T47D (cell line): ENCODE results near the gene CLHC1.
"Not testable (repeated sequence)": the region's sequence is repeated elsewhere in the genome, so short reads cannot be mapped to it uniquely, and the experiment has no call there.

Source experiments
- DNase-seq, 2 experiments: peaks; one replicate each; pipeline versions ENCODE4 v3.0.0 to v3.0.0-alpha.2; 2011 to 2012; ENCODE audit warnings: low read depth in 1 of 2, low spot score in 1 of 2
- JUND ChIP-seq: IDR thresholded peaks from 2 replicates; pipeline ENCODE4 v1.6.1; 2012; ENCODE audit warnings: low read depth
- in situ Hi-C: cut with HindIII; loops from 2 replicates; pipeline ENCODE4 v1.10.0; 2016; ENCODE audit warnings: low sequenced_read_pairs, low pct_unique_long_range_greater_than_20kb

CLHC1 gene

GRCh38 chr2:55225481-55226020 lies 6.5 kb downstream of the CLHC1 start:
- in situ Hi-C loops = no loop called here
- TF ChIP-seq JUND = no peak
- DNase-seq = no peak

- no peak for TF ChIP-seq JUND
- in situ Hi-C loops = no loop called here
- DNase-seq = no peak
These were observed 7.3 kb downstream of the CLHC1 start for GRCh38 chr2:55224761-55225261.

- DNase-seq = no peak
- TF ChIP-seq JUND = no peak
- in situ Hi-C loops = no loop called here
These were observed 7.9 kb downstream of the CLHC1 start for GRCh38 chr2:55223958-55224760.

GRCh38 chr2:55213822-55214221 lies 18.3 kb downstream of the CLHC1 start:
- in situ Hi-C loops = no loop called here
- no peak for TF ChIP-seq JUND
- DNase-seq = no peak

GRCh38 chr2:55204950-55205349 lies 27.1 kb downstream of the CLHC1 start:
- no peak for DNase-seq
- no peak for TF ChIP-seq JUND
- in situ Hi-C loops = no loop called here

- DNase-seq = no peak
- in situ Hi-C loops = no loop called here
- TF ChIP-seq JUND = no peak
These were observed 27.6 kb downstream of the CLHC1 start for GRCh38 chr2:55204536-55204935.

GRCh38 chr2:55200416-55200815 lies 31.7 kb downstream of the CLHC1 start:
- TF ChIP-seq JUND = no peak
- in situ Hi-C loops = no loop called here
- DNase-seq = no peak

- TF ChIP-seq JUND = no peak
- DNase-seq = no peak
- in situ Hi-C loops = no loop called here
These were observed 35.6 kb downstream of the CLHC1 start for GRCh38 chr2:55196526-55196925.

- DNase-seq, in situ Hi-C loops: not testable (repeated sequence)
These were observed 40.2 kb downstream of the CLHC1 start for GRCh38 chr2:55191888-55192287.

GRCh38 chr2:55186837-55187236 lies 45.3 kb downstream of the CLHC1 start:
- DNase-seq, in situ Hi-C loops: not testable (repeated sequence)

- DNase-seq = no peak
- TF ChIP-seq JUND = no peak
- in situ Hi-C loops = no loop called here
These were observed 51.7 kb downstream of the CLHC1 start for GRCh38 chr2:55180374-55180773.

- no peak for DNase-seq
- in situ Hi-C loops = no loop called here
- no peak for TF ChIP-seq JUND
These were observed 56.0 kb downstream of the CLHC1 start for GRCh38 chr2:55176094-55176415.

GRCh38 chr2:55175254-55176093 lies 56.6 kb downstream of the CLHC1 start:
- DNase-seq = peak; percentile 15 to 60
- in situ Hi-C loops = no loop called here
- TF ChIP-seq JUND = no peak
